HuH-7 (cell line): ENCODE measurements around the gene SGSH.

Experiments used
- DNase-seq: peaks from one replicate; pipeline ENCODE4 v3.0.0; 2011; ENCODE audit warnings: low spot score

Gene SGSH

GRCh38 chr17:80183581-80184422 lies 36.3 kb downstream of the SGSH start:
- DNase-seq = no peak

GRCh38 chr17:80182845-80183223 lies 37.3 kb downstream of the SGSH start:
- DNase-seq = no peak

- DNase-seq = no peak
Measured at GRCh38 chr17:80182118-80182844, 37.9 kb downstream of the SGSH start.

- DNase-seq = no peak
Measured at GRCh38 chr17:80181431-80181830, 38.7 kb downstream of the SGSH start.

GRCh38 chr17:80180192-80180591 lies 39.9 kb downstream of the SGSH start:
- no peak for DNase-seq

GRCh38 chr17:80177986-80178595 lies 42.0 kb downstream of the SGSH start:
- no peak for DNase-seq

GRCh38 chr17:80176757-80177156 lies 43.4 kb downstream of the SGSH start:
- no peak for DNase-seq

- no peak for DNase-seq
Measured at GRCh38 chr17:80173916-80174315, 46.2 kb downstream of the SGSH start.

GRCh38 chr17:80173126-80173525 lies 47.0 kb downstream of the SGSH start:
- DNase-seq = no peak

- no peak for DNase-seq
Measured at GRCh38 chr17:80171681-80172080, 48.5 kb downstream of the SGSH start.

- no peak for DNase-seq
Measured at GRCh38 chr17:80169784-80170500, 50.2 kb downstream of the SGSH start, which contains the start of gene CARD14. TSS of gene CARD14 (plus strand) at chr17:80170030. CDS start at chr17:80181439, 11,409 bp downstream.

GRCh38 chr17:80169107-80169506 lies 51.0 kb downstream of the SGSH start:
- DNase-seq = no peak

GRCh38 chr17:80168371-80168770 lies 51.8 kb downstream of the SGSH start:
- no peak for DNase-seq

- DNase-seq = no peak
Measured at GRCh38 chr17:80166446-80166845, 53.7 kb downstream of the SGSH start.

- no peak for DNase-seq
Measured at GRCh38 chr17:80164185-80164584, 55.9 kb downstream of the SGSH start.

- no peak for DNase-seq
Measured at GRCh38 chr17:80163336-80163735, 56.8 kb downstream of the SGSH start.

GRCh38 chr17:80160536-80160935 lies 59.6 kb downstream of the SGSH start:
- no peak for DNase-seq
